Sigmoid colon (tissue), 7 donors: ENCODE results near the gene FHAD1. TPM values are rescaled to one million over a fixed set of nuclear protein-coding genes. Genes with fewer than 3 reads are reported as not detected.

Experiments
- DNase-seq: peaks from one replicate; pipeline ENCODE4 v3.0.0-alpha.2; 2019
- H3K27ac ChIP-seq, 4 donors: fragments of 200-600 bp; sonication (generic); one replicate each; pipeline ENCODE4 v1.5.1; 2016 to 2019; ENCODE audit warnings: mild to moderate bottlenecking in 1 of 4
- H3K27me3 ChIP-seq, 3 donors: fragments of 200-600 bp; sonication (generic); one replicate each; pipeline ENCODE4 v1.5.1; 2019; ENCODE audit warnings: mild to moderate bottlenecking in 1 of 3
- H3K36me3 ChIP-seq, 4 donors: fragments of 200-600 bp; sonication (generic); one replicate each; pipeline ENCODE4 v1.5.1; 2016 to 2019
- H3K4me1 ChIP-seq, 4 donors: fragments of 200-600 bp; sonication (generic); one replicate each; pipeline ENCODE4 v1.5.1; 2017 to 2019
- H3K4me3 ChIP-seq, 4 donors: fragments of 200-600 bp; sonication (generic); one replicate each; pipeline ENCODE4 v1.5.1; 2017 to 2019; ENCODE audit warnings: mild to moderate bottlenecking in 2 of 4, moderate library complexity in 1 of 4
- H3K9me3 ChIP-seq, 4 donors: fragments of 200-600 bp in 3 of 4; sonication (generic) in 3 of 4; one replicate each; pipeline versions ENCODE4 v1.5.1 to v1.6.1; 2013 to 2019
- EP300 ChIP-seq, 4 donors: sonication (generic); formaldehyde crosslinking; IDR thresholded peaks; one replicate each; pipeline ENCODE4 v1.6.1; 2017; ENCODE audit warnings: antibody characterized with exemption in 4 of 4
- POLR2A ChIP-seq, 2 donors: fragments of 450-650 bp; IDR thresholded peaks; one replicate each; pipeline ENCODE4 v1.6.1; 2016; ENCODE audit warnings: antibody characterized with exemption in 2 of 2, mild to moderate bottlenecking in 2 of 2, moderate library complexity in 2 of 2
- POLR2AphosphoS5 ChIP-seq, 4 donors: sonication (generic); formaldehyde crosslinking; IDR thresholded peaks; one replicate each; pipeline ENCODE4 v1.6.1; 2017; ENCODE audit warnings: antibody characterized with exemption in 4 of 4
- WGBS, 2 donors: extraction: QIAGEN DNeasy Blood & Tissue Kit; methylation state at CpG; one replicate each; pipeline ENCODE4 v1.1.7; 2013; 5-methylcytosine and 5-hydroxymethylcytosine counted together
- intact Hi-C: fragments of 100-400 bp; cut with DNase I; formaldehyde crosslinking; loops from one replicate; pipeline ENCODE4 v1.15.1; 2023
- polyA plus RNA-seq, 3 donors: library from polyadenylated mRNA; stranded (reverse); fragments of 200-250 nt; gene quantifications; one replicate each; pipeline ENCODE4 v1.2.3, GENCODE V29; 2013
- total RNA-seq, 4 donors: library from RNA; depleted of rRNA; stranded (reverse); fragments of >200 nt; gene quantifications; one replicate each; pipeline ENCODE4 v1.1.0, GENCODE V29; 2016
- TF ChIP-seq, protein P1 (sequence below), 4 experiments: fragments of 450-650 bp in 3 of 4; fragments of 200-600 bp in 1 of 4; IDR thresholded peaks; one replicate each; pipeline ENCODE4 v1.5.1; 2016 to 2019; ENCODE audit warnings: antibody characterized with exemption in 4 of 4, mild to moderate bottlenecking in 3 of 4, moderate library complexity in 2 of 4
- donor health status: healthy with polysubstance abuse.
- donor health status: Bipolar disorder and iron deficiency.
- donor health status: healthy.

The FHAD1 gene
- total and polyA plus RNA-seq, 7 donors = 0.27 to 1.8 (median 0.92) TPM; not detected in 2

DNA sequence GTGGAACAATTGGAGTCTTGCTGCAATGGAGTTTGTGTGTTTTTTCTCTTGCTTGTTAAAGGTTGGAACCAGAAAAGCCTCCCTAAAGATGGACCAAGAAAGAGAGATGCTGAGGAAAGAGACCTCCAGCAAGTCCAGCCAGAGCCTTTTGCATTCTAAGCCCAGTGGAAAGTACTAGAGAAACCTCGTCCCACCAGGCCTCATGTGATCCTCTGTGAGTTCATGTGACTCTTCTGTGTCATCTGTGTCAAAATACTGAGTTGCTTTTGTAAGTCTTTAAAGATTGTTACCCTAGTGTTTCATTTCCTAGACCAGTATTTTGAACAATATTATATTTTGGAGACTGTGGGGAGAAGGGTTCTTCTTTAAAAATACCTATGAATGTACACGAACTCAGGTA is 150.2 kb downstream of the FHAD1 start:
- no peak for DNase-seq
- no peak for TF ChIP-seq POLR2A (IDR thresholded peaks at IDR 0.05)
- TF ChIP-seq POLR2AphosphoS5 (IDR thresholded peaks at IDR 0.05) = no peak
- TF ChIP-seq EP300 (IDR thresholded peaks at IDR 0.05) = no peak
- TF ChIP-seq, protein P1, sequence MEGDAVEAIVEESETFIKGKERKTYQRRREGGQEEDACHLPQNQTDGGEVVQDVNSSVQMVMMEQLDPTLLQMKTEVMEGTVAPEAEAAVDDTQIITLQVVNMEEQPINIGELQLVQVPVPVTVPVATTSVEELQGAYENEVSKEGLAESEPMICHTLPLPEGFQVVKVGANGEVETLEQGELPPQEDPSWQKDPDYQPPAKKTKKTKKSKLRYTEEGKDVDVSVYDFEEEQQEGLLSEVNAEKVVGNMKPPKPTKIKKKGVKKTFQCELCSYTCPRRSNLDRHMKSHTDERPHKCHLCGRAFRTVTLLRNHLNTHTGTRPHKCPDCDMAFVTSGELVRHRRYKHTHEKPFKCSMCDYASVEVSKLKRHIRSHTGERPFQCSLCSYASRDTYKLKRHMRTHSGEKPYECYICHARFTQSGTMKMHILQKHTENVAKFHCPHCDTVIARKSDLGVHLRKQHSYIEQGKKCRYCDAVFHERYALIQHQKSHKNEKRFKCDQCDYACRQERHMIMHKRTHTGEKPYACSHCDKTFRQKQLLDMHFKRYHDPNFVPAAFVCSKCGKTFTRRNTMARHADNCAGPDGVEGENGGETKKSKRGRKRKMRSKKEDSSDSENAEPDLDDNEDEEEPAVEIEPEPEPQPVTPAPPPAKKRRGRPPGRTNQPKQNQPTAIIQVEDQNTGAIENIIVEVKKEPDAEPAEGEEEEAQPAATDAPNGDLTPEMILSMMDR (IDR thresholded peaks at IDR 0.05) = no peak
- peaks cover 0 to 6% (median 2%) of the 10 kb centered on the region in 4 donors for H3K9me3 ChIP-seq
- H3K4me1 ChIP-seq = peaks cover 0 to 16% (median 5%) of the 10 kb centered on the region in 4 donors
- no peak overlapping the region for H3K27ac ChIP-seq
- H3K4me3 ChIP-seq = no peak overlapping the region
- intact Hi-C loops = no loop called here
- H3K27me3 ChIP-seq = no peaks in the 10 kb centered on the region
- 92 to 93% methylated on average over 2 of the region's 2 CpGs for WGBS, 2 donors
- no peaks in the 10 kb centered on the region for H3K36me3 ChIP-seq

DNA sequence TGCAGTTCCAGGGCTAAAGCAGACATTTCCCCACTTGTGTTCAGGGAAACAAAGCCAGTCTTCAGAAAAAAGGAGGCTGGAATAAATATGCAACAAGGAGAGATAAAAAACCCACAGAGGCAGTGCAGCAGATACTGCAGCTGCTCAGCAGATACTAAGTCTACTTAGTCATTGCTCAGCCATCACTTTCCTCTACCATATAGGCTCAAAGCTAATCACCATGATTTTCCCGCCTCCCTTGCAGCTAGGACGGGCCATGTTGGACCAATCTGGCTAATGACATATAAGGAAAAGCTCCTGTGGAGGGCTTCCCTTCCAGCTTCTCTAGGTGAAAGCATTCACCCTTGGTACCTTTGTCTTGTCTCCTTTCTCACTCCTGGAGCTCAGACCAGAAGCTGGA is 152.7 kb downstream of the FHAD1 start:
- 97 to 98% methylated on average over 2 of the region's 2 CpGs for WGBS, 2 donors
- peaks cover 0 to 11% (median 5%) of the 10 kb centered on the region in 4 donors for H3K4me1 ChIP-seq
- H3K27ac ChIP-seq = no peak overlapping the region
- TF ChIP-seq POLR2A (IDR thresholded peaks at IDR 0.05) (no peak), POLR2AphosphoS5 (IDR thresholded peaks at IDR 0.05) (no peak), EP300 (IDR thresholded peaks at IDR 0.05) (no peak)
- TF ChIP-seq, protein P1 (IDR thresholded peaks at IDR 0.05) = no peak
- H3K36me3 ChIP-seq = no peaks in the 10 kb centered on the region
- H3K4me3 ChIP-seq = no peak overlapping the region
- peaks cover 0 to 6% (median 2%) of the 10 kb centered on the region in 4 donors for H3K9me3 ChIP-seq
- no peaks in the 10 kb centered on the region for H3K27me3 ChIP-seq
- intact Hi-C loops = no loop called here
- no peak for DNase-seq

DNA sequence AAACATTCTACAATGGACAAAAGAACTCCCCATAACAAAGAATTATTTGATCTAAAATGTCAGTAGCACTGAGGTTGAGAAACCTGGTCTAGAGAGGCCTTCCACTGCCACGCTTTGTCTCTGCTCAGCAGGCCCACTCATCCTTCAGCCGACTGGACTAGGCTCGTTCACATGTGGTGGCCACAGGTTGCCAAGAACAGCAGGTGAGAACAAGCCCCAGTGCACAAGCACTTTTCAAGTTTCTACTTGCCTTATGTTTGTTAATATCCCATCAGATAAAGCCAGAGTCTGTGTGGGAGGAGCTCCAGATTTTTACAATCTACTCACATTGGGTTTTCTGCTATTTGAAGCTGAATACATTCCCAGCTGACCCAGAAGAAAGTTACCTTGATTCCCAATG is 153.6 kb downstream of the FHAD1 start:
- H3K4me1 ChIP-seq = peaks cover 0 to 11% (median 5%) of the 10 kb centered on the region in 4 donors
- H3K36me3 ChIP-seq = no peaks in the 10 kb centered on the region
- intact Hi-C loops = no loop called here
- no peak overlapping the region for H3K27ac ChIP-seq
- no peak overlapping the region for H3K4me3 ChIP-seq
- no peak for DNase-seq
- H3K9me3 ChIP-seq = peaks cover 0 to 6% (median 2%) of the 10 kb centered on the region in 4 donors
- 54 to 89% methylated on average over 3 of the region's 3 CpGs for WGBS, 2 donors
- H3K27me3 ChIP-seq = no peaks in the 10 kb centered on the region
- TF ChIP-seq, protein P1 (IDR thresholded peaks at IDR 0.05) = no peak

DNA sequence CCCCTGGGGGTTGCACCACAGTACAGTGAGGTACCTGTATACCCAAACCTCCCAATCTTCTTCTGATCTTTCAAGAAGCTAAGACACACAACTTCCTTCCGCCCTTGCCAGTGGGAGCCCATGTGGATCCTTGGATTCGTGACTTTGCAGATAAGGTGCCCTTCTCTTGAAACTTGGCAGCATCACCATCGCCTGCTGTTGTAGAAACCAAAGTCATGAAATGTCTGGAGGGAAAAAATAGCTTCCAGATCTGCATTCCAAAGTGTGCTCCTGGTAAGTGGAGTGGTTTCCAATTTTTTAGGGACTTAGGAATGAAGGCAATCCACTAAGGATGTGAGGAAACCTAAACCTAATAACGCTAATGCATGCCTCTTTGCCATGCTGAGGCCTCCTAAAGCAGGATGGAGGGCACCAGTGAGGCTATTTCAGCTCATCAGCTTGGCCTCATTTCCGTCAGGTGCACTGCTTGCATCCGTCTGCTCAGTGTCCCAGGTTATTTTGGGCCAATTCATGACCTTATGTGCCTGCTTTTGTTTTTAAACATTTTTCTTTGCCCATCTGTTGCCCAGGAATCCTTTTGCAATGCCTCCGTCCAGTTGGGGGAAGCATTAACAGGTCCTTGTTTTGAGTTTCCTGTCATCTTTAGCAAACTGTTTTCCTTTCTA is 154.5 kb downstream of the FHAD1 start:
- H3K4me3 ChIP-seq = no peak overlapping the region
- H3K9me3 ChIP-seq = peaks cover 0 to 6% (median 2%) of the 10 kb centered on the region in 4 donors
- no peak for DNase-seq
- peak overlapping the region in 1 of 4 donors; percentile 30 for H3K27ac ChIP-seq
- no peaks in the 10 kb centered on the region for H3K36me3 ChIP-seq
- peaks cover 0 to 11% (median 5%) of the 10 kb centered on the region in 4 donors for H3K4me1 ChIP-seq
- no peak for TF ChIP-seq POLR2A (IDR thresholded peaks at IDR 0.05)
- TF ChIP-seq, protein P1 (IDR thresholded peaks at IDR 0.05) = no peak
- TF ChIP-seq EP300 (IDR thresholded peaks at IDR 0.05) = no peak
- TF ChIP-seq POLR2AphosphoS5 (IDR thresholded peaks at IDR 0.05) = no peak
- H3K27me3 ChIP-seq = no peaks in the 10 kb centered on the region
- intact Hi-C loops = no loop called here
- WGBS, 2 donors = 90 to 93% methylated on average over 7 of the region's 7 CpGs
